Thyroid gland (tissue), 4 donors: ENCODE results near the gene ATP2A2.

Source experiments
- POLR2A ChIP-seq, 2 donors: fragments of 450-650 bp; IDR thresholded peaks; one replicate each; pipeline ENCODE4 v1.6.1; 2017; ENCODE audit warnings: antibody characterized with exemption in 2 of 2, mild to moderate bottlenecking in 2 of 2, moderate library complexity in 1 of 2
- TF ChIP-seq, protein P1 (sequence below), 6 experiments: fragments of 200-600 bp in 3 of 6; fragments of 450-650 bp in 3 of 6; sonication (generic) in 3 of 6; IDR thresholded peaks; one replicate each; pipeline ENCODE4 v1.5.1; 2016 to 2019; ENCODE audit warnings: antibody characterized with exemption in 6 of 6, mild to moderate bottlenecking in 2 of 6, inconsistent platforms in 1 of 6, moderate library complexity in 1 of 6

DNA sequence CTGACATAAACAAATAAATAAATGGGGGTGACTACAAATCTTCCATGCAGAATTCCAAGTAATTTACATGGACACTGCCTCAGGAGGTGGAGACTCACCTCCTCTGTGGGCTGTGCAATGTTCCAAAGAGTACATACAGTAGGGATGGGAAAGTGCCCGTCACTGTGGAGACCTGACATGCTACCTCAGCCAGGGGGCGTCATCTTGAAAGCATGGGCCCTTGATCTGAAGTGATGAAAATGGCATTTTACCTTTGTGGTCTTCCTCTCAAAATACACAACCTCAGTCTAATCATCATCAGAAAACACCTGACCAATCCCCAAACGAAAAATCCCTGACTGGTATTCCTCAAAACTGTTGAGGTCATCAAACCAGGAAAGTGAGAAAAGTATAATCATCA, 74.0 kb downstream of the ATP2A2 start:
- TF ChIP-seq, protein P1, sequence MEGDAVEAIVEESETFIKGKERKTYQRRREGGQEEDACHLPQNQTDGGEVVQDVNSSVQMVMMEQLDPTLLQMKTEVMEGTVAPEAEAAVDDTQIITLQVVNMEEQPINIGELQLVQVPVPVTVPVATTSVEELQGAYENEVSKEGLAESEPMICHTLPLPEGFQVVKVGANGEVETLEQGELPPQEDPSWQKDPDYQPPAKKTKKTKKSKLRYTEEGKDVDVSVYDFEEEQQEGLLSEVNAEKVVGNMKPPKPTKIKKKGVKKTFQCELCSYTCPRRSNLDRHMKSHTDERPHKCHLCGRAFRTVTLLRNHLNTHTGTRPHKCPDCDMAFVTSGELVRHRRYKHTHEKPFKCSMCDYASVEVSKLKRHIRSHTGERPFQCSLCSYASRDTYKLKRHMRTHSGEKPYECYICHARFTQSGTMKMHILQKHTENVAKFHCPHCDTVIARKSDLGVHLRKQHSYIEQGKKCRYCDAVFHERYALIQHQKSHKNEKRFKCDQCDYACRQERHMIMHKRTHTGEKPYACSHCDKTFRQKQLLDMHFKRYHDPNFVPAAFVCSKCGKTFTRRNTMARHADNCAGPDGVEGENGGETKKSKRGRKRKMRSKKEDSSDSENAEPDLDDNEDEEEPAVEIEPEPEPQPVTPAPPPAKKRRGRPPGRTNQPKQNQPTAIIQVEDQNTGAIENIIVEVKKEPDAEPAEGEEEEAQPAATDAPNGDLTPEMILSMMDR (IDR thresholded peaks at IDR 0.05) = peak in 4 of 6 experiments; percentile 11 to 28 (median 24)
- TF ChIP-seq POLR2A (IDR thresholded peaks at IDR 0.05) = no peak
